ENCODE measurements around the gene MS4A3. TPM values are rescaled to one million over a fixed set of nuclear protein-coding genes. Genes with fewer than 3 reads are reported as not detected.
"Not testable (repeated sequence)": the region's sequence is repeated elsewhere in the genome, so short reads cannot be mapped to it uniquely, and the experiment has no call there.

The MS4A3 gene
- total and polyA plus RNA-seq, 2 experiments from 2014 or later: not detected

GRCh38 chr11:60020376-60020775 is 36.1 kb upstream of the MS4A3 start:
- H3K27me3 Mint-ChIP-seq (ENCODE audit: insufficient read depth, low read depth, poor library complexity): not testable (repeated sequence)

GRCh38 chr11:60029015-60029632 is 27.3 kb upstream of the MS4A3 start:
- no peak overlapping the region for H3K4me3 ChIP-seq

More at GRCh38 chr11:60020376-60020775, 36.1 kb upstream of the MS4A3 start:
- not testable (repeated sequence) for H3K27ac Mint-ChIP-seq; H4K20me1 ChIP-seq (replicated peaks; ENCODE audit: insufficient read depth); H3K9me2 ChIP-seq (ENCODE audit: insufficient read depth); H3K27ac ChIP-seq (ENCODE audit: low read depth); H3K79me2 ChIP-seq (replicated peaks; ENCODE audit: insufficient read depth); DNase-seq (ENCODE audit: low spot score); H3F3A ChIP-seq (replicated peaks; ENCODE audit: low read depth); H3K4me1 Mint-ChIP-seq; H3K4me3 Mint-ChIP-seq; H3K4me2 ChIP-seq; H3K36me3 ChIP-seq (ENCODE audit: insufficient read depth); H3K4me3 ChIP-seq; ATAC-seq; H3K36me3 Mint-ChIP-seq (ENCODE audit: low read depth); H2AFZ ChIP-seq; H3K27me3 ChIP-seq (ENCODE audit: insufficient read depth); H3K9me3 Mint-ChIP-seq; H3K4me1 ChIP-seq (ENCODE audit: insufficient read depth)

GRCh38 chr11:60040109-60040508 is 16.4 kb upstream of the MS4A3 start, which contains the start of gene OOSP2:
Gene OOSP2 (plus strand): TSS chr11:60040409. CDS start chr11:60040460, 51 bp downstream.
- H3K36me3 Mint-ChIP-seq (ENCODE audit: low read depth): no peaks in the 10 kb centered on the region
- no peak for TF ChIP-seq ZNF114 (CRISPR knock-in tag; IDR thresholded peaks at IDR 0.05)

More at GRCh38 chr11:60029015-60029632, 27.3 kb upstream of the MS4A3 start:
- no peak overlapping the region for H3K27ac Mint-ChIP-seq
- no peaks in the 10 kb centered on the region for H3K27me3 Mint-ChIP-seq (ENCODE audit: insufficient read depth, low read depth, poor library complexity)
- no peaks in the 10 kb centered on the region for H3K9me2 ChIP-seq (ENCODE audit: insufficient read depth)
- H3K4me1 ChIP-seq (ENCODE audit: insufficient read depth): no peaks in the 10 kb centered on the region
- H2AFZ ChIP-seq: no peak overlapping the region; the same call in 1 of the 2 replicates
- no peaks in the 10 kb centered on the region for H3K27me3 ChIP-seq (ENCODE audit: insufficient read depth)
- no peak for DNase-seq (ENCODE audit: low spot score)
- no peaks in the 10 kb centered on the region for H3K36me3 ChIP-seq (ENCODE audit: insufficient read depth)
- TF ChIP-seq ZNF331 (CRISPR knock-in tag; IDR thresholded peaks at IDR 0.05; ENCODE audit: low read depth): no peak
- no peak for TF ChIP-seq REST (IDR thresholded peaks at IDR 0.05; ENCODE audit: unreplicated experiment)
- no peaks in the 10 kb centered on the region; the same call in 2 of the 3 replicates for H3K9me3 Mint-ChIP-seq
- no peak overlapping the region for H3K4me3 Mint-ChIP-seq
- no peaks in the 10 kb centered on the region for H3F3A ChIP-seq (replicated peaks; ENCODE audit: low read depth)
- no peaks in the 10 kb centered on the region for H3K36me3 Mint-ChIP-seq (ENCODE audit: low read depth)
- H3K4me1 Mint-ChIP-seq: no peaks in the 10 kb centered on the region
- H4K20me1 ChIP-seq (replicated peaks; ENCODE audit: insufficient read depth): no peaks in the 10 kb centered on the region
- no peak overlapping the region for H3K27ac ChIP-seq (ENCODE audit: low read depth)
- H3K4me2 ChIP-seq: no peak overlapping the region
- H3K79me2 ChIP-seq (replicated peaks; ENCODE audit: insufficient read depth): no peaks in the 10 kb centered on the region
- no peak for ATAC-seq

More at GRCh38 chr11:60040109-60040508, 16.4 kb upstream of the MS4A3 start, which contains the start of gene OOSP2:
- Histone ChIP-seq H3K36me3 (ENCODE audit: insufficient read depth) (no peaks in the 10 kb centered on the region), H3K79me2 (replicated peaks; ENCODE audit: insufficient read depth) (no peaks in the 10 kb centered on the region), H2AFZ (no peak within 1 kb of the TSS), H3K9me2 (ENCODE audit: insufficient read depth) (no peaks in the 10 kb centered on the region), H3K27me3 (ENCODE audit: insufficient read depth) (no peaks in the 10 kb centered on the region), H3K4me3 (no peak within 1 kb of the TSS), H3K27ac (ENCODE audit: low read depth) (no peak within 1 kb of the TSS), H3K4me2 (no peak within 1 kb of the TSS), H3F3A (replicated peaks; ENCODE audit: low read depth) (no peaks in the 10 kb centered on the region), H4K20me1 (replicated peaks; ENCODE audit: insufficient read depth) (no peaks in the 10 kb centered on the region), H3K4me1 (ENCODE audit: insufficient read depth) (peaks cover 17% of the 10 kb centered on the region)
- Mint-ChIP-seq H3K9me3 (no peaks in the 10 kb centered on the region), H3K27me3 (ENCODE audit: insufficient read depth, low read depth, poor library complexity) (no peaks in the 10 kb centered on the region), H3K4me3 (no peak within 1 kb of the TSS), H3K27ac (no peak within 1 kb of the TSS), H3K4me1 (peaks cover 9% of the 10 kb centered on the region)
- ATAC-seq (no peak), DNase-seq (ENCODE audit: low spot score) (no peak)

Data from GM23338 (cell line).